CD4-positive, alpha-beta T cell treated with Interleukin-6 at 100 ng/mL for 8 hours (primary cell): Measurements from ENCODE around the gene PIGT.
"Not testable (repeated sequence)": the region's sequence is repeated elsewhere in the genome, so short reads cannot be mapped to it uniquely, and the experiment has no call there.

Experiments
- DNase-seq: peaks from one replicate; pipeline ENCODE4 v3.0.0-alpha.2; 2020; ENCODE audit warnings: mixed read lengths, low spot score

PIGT gene

DNA sequence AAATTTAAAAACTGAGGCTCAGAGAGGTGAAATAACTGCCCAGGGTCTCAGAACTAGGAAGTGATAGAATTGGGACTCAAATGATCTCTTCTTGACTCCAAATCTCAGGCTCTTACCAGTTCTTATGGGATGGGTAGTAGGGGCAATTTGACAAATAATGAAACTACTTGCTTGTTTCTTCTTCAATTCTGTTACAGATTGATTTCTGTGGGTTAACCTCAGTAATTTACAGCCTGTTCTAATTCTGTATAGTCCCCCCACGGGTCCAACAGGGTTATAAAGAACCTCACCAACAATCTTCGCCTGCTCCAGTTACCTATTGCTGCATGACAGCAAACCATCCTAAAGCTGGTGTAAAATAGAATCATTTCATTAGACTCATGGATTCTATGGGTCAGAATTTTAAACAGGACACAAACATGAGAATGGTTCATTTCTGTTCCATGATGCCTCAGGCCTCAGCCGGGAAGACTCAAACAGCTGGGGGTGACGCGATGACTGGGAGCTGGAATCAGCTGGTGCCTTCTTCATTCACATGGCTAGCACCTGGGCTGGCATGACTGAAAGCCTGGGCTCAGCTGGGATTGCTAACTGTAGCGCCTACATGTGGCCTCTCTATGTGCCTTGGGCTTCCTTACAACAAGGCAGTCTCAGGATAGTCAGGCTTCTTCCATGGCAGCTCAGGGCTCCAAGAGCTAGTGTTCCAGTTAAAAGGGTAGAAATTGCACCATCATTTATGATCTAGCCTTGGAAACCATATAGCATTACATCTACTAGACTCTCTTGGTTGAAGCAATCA, 47.0 kb downstream of the PIGT start:
- DNase-seq: no peak

DNA sequence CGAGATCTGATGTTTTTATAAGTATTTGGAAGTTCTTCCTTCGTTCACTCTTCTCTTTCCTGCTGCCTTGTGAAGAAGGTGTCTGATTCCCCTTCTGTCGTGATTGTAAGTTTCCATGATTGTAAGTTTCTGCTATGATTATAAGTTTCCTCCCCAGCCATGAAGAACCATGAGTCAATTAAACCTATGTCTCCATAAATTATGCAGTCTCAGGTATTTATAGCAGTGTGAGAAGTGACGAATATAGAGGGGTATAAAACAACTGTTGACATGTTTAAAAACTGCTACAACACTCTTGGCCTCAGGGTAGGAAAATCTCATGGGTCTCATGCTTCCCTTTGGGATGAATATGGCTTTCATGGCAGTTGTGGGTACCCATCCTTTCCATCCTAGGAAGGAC, 47.8 kb downstream of the PIGT start:
- no peak for DNase-seq

DNA sequence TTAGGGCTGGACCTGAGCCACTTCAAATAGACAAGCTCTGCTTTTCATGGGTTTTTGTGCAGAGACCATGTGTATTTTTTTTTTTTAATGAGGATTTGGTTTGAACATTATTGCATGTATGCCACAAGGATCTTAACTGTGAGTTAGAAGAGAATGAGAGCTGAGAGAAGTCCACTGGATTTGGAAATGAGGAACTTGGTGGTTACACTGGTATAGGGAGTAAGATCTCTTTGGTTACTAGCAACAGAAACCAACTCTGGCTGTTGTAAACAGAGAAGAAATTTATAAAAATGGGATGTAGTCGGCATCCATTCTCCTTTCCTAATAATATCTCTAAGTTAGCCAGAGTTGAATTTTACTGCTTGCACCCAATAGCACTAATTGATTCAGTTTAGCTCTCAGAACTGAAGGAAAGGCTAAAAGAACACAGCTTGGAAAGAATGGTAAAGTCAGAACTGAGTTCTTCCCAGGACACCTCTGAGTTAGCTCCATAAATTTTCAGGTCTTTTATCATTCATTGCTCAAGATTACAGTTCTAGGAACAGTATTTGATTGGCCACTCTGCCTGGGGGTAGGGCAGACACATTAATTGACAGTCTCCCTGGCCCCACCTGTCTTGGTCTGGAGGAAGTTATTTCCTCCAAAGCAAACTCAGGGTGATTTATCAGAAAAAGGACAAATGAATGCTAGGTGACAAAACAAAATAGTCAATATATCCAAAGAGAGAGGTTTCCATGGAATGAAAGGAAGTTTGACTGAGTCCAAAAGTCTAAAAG, 49.7 kb downstream of the PIGT start:
- no peak for DNase-seq

DNA sequence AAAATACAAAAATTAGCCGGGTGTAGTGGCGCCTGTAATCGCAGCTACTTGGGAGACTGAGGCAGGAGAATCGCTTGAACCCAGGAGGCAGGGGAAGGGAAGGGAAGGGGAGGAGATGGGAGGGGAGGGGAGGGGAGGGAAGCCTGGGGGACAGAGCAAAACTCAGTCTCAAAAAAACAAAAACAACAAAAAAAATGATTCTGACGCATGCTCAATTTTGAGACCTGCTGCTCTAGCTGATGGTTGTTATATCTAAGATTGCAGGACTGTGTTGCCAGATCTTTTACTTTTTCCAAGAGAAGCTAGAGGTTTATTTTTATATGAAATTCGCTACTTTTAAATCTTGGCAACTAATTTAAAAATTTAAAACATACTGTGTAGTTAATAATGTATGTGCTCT, 51.2 kb downstream of the PIGT start:
- DNase-seq: no peak

DNA sequence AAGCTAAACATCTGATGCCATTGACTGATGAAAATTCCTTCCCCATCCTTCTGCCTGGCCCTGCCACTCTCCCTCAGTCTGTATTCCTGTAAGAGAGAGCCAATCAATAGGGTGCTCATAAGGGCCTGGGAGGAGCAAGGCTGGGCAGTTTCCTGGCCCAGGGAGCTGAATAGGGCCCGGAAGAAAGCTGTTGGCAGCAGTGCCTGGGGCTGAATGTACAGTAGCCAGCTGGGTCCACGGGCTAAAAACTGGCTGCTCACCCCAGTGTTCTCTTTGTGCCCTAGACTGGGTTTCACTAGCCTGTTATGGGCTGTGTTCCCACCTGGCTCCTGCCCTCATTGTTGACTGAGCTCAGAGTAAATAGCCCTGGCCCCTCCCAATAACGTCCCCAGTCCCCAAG, 51.9 kb downstream of the PIGT start:
- DNase-seq: no peak

DNA sequence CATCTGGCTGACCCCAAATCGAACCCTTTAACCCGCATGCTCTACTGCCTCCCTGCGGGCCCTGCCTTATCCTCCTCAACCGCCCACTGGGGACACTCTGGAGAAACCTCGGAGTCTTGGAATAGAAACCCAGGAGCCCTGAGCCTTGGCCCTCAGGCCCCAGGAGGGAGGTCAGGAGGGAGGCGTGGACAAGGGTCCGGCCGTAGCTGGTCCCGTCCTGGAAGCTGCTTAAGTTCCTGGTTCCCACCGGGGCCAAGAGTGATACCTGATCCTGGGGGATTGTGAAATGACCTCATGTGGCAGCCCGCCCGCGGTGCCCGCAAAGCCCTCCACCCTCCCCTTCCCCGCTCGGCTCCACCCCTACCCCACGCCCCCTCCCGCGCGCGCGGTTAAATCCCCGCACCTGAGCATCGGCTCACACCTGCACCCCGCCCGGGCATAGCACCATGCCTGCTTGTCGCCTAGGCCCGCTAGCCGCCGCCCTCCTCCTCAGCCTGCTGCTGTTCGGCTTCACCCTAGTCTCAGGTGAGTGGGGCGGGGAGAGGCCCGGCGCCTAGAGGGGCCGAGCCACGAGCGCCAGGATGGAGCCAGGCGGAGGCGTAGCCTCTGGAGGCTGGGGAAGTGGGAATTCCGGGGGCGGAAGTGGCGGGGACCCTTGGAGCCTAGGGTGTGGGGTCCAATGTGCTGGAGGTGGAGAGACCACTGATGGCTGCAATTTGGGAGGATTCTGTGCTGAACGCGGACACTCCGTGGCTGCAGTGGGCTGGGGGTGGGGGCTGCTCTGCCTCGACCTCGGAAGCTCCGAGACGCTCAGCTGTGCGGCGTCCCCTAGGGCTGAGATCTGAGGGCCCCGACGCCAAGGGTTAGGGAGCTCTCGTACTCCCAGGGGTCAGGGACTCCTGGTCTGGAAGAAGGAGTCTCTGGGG, 53.7 kb downstream of the PIGT start, which contains the start of gene WFDC2:
Gene WFDC2, plus strand, starts transcription at position 418 of the 926 bp plus-strand sequence. Its CDS starts 29 bp downstream, at position 447.
- no peak for DNase-seq

DNA sequence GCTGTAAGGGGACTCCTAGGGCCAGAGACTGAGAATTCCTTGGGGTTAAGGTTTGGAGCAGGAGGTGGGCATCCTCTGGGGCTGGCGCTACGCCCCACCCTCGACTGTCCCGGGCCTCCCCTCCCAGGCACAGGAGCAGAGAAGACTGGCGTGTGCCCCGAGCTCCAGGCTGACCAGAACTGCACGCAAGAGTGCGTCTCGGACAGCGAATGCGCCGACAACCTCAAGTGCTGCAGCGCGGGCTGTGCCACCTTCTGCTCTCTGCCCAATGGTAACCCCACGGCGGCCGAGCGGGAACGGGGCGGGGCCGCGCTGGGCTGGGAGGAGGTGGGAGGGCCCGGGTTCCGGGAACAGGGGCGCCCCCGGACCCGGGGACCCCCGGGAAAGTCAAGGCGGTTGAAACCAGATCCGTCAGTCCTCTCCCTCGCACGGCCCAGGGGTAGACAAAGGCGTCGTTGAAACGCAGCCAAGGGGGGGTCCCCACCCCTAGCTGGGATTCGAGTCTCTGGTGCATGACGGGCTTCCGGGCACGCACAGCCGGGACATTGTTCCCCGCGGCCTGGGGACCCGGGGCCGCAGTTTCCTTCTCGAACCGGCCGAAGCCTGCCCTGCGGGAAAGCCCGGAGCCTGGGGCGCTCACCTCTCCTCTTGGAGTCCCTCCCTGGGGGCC, 54.5 kb downstream of the PIGT start:
- DNase-seq: no peak

DNA sequence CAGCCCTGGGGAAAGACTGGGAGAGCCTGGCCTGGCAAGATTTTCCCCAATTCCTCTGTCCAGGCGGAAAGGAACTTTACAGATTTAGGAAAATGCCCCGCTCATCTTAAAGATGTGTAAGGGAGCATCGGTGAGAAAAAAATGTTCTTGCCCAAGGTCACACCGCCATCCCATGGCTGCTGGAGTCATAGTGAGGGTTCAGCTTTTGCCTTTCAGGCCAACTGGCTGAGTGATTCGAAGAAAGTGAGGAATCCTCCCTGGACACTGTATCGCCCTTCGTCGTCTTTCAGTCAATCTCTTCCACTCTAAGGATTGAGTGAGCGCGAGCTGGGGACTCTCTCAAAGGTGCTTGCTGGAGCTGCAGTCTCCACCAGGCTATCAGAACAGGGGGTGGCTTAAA, 55.0 kb downstream of the PIGT start:
- no peak for DNase-seq

DNA sequence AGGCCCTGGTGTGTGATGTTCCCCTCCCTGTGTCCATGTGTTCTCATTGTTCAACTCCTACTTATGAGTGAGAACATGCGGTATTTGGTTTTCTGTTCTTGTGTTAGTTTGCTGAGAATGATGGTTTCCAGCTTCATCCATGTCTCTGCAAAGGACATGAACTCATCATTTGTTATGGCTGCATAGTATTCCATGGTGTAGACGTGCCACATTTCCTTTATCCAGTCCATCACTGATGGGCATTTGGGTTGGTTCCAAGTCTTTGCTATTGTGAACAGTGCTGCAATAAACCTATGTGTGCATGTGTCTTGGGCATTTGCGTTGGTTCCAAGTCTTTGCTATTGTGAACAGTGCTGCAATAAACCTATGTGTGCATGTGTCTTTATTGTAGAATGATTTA, 56.3 kb downstream of the PIGT start:
- DNase-seq: not testable (repeated sequence)
